IPS-NIHi11 (cell line): ENCODE measurements around the gene UBE2Q2.
"Not testable (repeated sequence)": the region's sequence is repeated elsewhere in the genome, so short reads cannot be mapped to it uniquely, and the experiment has no call there.

Experiments used
- DNase-seq: peaks from one replicate; pipeline ENCODE4 v3.0.0; 2012; ENCODE audit warnings: mixed read lengths, low spot score

UBE2Q2 gene

DNA sequence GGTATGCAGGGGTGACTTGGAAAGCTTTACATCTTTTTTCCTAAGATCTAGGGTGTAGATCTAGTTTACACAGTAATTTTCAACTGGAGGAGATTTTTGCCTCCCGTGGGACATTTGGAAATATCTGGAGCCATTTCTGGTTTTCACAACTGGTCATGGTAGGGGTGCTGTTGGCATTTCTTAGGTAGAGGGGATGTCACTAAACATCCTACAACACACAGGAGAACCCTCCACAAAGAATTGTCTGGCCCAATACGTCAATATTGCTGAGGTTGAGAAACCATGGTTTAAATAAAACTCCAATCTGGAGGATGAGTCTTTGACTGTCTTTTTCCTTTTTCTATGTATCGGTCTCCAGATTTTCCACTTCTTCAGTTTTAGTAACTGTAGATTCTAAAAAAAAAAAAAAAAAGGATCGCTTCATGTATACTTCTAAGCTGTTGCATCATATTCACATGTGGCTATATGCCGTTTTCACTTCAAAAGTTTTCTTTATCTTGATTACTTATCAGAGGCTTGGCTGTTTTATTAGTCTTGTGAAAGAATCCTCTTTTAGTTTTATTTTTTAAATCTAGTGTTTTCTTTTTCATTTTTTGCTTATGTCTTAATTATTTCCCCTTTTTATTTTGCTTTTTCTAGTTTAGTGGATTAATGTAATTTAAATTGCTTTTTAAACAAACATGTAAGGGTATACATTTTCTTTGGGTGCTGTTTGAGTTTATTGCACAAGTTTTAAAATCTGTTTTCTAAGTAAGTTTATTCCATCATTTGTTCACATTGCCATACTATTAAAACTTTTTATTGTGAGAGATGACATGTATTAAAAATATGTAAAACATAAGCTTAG lies 21.2 kb downstream of the UBE2Q2 start:
- no peak for DNase-seq

DNA sequence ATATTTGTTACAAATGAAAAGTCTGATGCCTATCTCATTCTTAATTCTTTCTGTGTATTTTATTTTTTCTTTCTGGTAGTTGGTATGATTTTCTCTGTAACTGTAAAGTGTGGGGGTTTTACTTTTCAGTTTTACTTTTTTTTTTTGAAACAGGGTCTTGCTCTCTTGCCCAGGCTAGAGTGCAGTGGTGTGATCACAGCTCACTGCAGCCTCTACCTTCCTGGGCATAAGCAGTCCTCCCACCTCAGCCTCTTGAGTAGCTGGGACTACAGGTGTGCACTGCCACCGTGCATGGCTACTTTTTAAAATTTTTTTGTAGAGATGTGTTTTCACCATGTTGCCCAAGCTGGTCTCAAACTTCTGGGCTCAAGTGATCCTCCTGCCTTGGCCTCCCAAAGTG lies 22.8 kb downstream of the UBE2Q2 start:
- not testable (repeated sequence) for DNase-seq

DNA sequence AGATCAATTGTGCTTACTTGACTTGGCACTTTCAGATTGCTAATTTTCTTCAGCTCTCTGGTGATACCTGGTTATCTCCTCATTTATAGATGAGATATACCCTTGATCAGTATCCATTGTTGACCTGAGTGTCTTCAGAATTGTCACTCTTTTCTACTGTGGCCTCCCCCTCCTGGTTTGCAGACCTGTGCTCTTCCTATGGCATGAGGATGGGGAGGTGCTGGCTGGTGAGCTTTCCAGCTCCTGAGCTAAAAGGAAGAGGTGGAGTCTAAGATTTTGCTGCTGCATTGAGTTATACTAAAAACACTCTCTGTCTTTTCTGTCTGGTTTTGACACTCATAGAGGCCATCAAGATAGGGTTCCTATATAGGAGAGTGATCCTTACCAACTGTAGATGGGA lies 23.7 kb downstream of the UBE2Q2 start:
- no peak for DNase-seq

DNA sequence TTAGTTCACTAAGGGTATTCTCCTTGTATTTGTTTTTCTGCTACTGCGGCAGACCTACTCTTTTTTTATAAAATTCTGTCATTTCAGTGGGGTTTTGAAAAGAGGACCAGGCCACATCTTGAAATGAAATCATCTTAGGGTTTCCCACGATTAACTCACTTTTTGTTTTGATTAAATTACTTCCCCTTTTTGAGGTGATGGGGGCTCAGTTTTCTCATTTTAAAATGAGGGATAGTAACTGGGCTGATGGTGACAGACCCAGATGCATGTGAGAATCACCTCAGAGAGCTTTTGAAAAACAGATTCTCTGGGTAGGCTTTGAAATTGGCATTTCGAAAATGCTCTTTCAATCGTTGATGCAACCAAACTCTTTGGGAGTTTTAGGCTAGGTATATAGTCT lies 24.2 kb downstream of the UBE2Q2 start:
- DNase-seq = no peak

DNA sequence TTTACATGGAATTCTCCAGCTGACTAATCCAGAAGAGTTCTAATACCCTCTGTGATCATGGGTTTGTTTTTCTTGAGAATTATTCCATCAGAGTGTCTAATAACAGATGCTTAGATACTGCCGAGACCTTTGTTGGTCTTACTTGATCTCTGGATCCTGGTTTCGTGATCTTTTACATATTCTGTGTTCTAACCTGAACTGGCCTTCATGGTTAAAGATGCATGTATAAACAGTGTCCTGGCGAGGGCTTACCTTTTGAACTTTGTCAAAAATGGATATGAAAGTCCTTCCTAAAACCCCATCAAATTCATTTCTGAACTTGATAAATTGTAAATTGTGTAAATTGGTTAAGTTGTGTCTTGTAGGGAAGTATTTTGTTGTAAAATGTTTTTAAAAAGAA lies 24.8 kb downstream of the UBE2Q2 start:
- no peak for DNase-seq

DNA sequence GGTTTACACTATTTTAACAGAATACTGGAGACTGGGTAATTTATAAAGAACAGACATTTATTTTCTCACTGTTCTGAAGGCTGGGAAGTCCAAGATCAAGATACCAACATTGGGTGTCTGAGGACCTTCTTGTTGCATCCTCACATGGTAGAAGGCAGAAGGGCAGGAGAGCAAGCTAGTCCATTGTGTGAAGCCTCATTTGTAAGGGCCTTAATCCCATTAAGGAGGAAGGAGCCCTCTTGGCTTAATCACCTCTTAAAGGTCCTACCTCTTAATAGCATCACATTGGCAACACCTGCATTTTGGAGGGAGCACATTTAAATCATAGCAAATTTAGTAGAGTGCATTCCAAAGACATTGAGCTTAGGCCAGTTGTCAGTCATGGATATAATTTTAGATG lies 26.2 kb downstream of the UBE2Q2 start:
- DNase-seq = no peak

DNA sequence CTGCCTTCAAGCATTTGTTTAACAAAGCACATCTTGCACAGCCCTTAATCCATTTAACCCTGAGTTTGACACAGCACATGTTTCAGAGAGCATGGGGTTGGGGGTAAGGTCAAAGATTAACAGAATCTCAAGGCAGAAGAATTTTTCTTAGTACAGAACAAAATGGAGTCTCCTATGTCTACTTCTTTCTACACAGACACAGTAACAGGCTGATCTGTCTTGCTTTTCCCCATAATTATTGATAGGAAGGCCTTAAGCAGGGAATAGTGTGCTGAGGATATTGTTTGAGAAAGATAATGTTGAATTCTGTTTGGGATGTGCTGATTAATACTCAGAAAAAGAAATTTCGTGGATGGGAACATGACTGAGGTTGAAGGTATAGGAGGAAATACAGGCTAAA lies 28.3 kb downstream of the UBE2Q2 start:
- not testable (repeated sequence) for DNase-seq

DNA sequence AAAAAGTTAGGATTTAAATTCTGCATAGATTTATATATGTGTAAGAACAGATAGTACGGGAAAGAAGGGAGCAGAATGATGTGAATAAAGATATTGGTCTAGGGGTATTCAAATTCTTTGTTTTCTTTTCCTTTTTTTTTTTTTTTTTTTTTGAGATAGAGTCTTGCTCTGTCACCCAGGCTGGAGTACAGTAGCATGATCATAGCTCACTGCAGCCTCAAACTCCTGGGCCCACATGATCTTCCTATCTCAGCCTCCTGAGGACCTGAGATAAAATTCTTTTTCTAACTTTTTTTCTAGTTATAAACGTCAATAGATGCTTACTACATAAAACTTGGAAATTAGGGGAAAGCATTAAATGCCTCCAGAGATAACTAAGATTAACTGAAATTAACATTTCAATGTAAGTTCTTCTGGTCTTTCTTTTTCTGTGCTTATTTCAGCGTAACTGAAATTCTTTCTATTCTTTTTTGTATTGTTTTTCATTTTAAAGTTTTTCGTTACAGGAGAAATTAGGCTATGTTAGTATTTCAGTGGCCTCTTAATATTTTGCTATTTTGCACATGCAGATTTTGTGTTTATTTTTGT lies 29.2 kb downstream of the UBE2Q2 start:
- no peak for DNase-seq

DNA sequence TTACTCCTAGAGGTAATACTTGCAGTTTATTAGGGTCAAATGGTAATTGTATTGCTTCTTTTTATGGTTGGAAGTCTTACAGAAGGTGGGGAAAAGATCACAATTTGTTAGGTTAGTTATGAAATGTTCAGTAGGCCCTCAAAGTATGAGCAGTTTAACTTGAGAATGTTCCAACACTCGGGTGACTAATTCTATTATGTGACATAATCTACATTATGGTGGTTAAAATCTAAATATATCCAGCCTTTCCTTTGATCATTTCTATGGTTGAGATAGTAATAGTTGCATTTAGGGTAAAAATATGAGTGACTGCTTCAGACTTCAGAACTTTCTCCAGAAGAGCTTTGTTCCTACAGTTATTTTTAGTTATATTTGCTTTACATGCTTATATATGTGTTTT lies 40.8 kb downstream of the UBE2Q2 start:
- DNase-seq = no peak

DNA sequence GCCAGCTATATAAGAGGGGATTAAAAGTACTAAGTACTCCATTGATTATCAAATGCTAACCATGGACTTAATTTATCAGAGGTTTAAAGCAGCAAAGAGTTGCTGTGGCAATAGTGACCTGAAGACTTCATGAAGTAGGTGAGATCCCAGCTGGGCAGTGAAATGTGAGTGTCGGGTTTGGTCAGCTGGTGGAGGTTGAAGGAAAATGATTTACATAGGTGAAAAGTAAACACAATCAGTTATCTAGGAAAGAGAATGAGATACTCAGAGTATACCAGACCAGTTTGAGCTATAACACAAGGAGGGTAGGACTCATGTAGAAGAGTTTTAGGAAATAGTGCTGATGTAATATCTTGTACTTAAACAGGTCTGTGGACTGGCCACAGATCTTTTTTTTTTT lies 43.9 kb downstream of the UBE2Q2 start:
- no peak for DNase-seq

DNA sequence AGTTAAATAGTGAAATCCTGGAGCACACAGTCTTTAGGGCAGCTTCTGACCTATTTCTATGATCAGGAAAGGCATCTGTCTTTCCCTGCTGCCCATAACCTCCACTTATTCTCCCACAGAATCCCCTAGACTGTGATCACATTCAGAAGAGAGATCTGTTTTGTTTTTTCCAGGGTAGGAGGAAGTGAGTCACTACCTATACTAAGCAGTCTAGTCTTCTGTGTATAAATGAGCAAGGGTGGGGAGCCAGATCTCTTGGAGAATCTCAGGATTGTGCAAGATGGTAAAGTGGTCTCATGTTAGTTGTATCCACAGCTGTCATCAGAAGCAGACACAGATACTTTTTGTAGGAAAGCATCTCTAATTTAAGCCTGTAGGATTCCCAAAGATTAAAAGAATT lies 48.6 kb downstream of the UBE2Q2 start:
- DNase-seq = no peak

DNA sequence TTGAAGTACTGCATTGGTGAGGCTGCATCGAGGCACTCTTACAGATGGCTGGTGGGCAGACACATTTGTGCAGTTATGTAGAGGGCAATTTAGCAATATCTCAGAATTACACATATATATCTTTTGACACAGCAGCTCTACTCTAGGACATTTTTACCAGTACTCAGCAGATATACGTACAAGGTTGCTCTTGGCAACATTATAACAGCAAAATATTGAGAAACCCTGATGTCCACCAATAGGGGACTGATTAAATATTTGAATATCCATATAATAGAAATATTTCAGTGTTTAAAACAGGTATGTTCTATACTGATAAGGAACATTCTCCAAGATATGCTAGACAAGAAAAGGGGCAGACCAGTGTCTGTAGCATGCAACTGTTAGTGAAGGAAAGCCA lies 52.5 kb downstream of the UBE2Q2 start:
- DNase-seq = no peak

DNA sequence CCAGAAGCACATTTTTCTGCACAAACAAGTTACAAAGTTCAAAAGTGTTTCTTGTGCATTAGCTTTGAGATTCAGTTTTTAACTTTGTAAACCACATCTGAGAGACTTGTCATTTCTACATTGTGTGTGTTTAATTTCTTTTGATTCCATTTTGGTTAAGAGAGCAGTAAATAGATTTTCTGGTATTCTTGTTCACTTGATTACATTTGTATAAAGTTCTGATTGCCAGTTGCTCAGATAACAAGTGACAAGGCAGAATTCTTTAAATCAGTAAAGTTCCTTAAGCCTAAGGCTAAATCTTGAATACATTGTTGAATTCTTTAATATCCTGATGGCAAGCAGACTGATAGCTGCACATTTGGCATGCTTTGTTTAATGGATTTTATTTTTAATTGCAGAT lies 57.3 kb downstream of the UBE2Q2 start:
- DNase-seq = no peak

DNA sequence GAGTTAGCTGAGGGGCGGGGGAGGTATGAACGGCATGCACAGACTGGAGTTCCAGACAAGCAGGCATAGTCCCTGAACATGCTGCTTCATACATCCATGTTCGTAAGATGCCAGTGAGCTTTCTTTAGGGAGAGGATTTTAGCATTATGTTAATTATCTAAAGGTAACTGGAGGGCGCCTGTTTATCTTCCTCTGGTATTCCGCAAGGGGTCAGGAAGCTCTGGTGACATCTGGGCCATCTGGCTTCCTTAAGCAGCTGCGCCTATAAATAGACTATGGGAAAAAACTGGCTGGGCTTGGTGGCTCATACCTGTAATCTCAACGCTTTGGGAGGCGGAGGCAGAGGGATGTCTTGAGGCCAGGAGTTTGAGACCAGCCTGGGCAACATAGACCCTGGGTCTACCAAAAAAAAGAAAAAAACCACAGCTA lies 58.9 kb downstream of the UBE2Q2 start:
- peak; percentile 20 for DNase-seq

DNA sequence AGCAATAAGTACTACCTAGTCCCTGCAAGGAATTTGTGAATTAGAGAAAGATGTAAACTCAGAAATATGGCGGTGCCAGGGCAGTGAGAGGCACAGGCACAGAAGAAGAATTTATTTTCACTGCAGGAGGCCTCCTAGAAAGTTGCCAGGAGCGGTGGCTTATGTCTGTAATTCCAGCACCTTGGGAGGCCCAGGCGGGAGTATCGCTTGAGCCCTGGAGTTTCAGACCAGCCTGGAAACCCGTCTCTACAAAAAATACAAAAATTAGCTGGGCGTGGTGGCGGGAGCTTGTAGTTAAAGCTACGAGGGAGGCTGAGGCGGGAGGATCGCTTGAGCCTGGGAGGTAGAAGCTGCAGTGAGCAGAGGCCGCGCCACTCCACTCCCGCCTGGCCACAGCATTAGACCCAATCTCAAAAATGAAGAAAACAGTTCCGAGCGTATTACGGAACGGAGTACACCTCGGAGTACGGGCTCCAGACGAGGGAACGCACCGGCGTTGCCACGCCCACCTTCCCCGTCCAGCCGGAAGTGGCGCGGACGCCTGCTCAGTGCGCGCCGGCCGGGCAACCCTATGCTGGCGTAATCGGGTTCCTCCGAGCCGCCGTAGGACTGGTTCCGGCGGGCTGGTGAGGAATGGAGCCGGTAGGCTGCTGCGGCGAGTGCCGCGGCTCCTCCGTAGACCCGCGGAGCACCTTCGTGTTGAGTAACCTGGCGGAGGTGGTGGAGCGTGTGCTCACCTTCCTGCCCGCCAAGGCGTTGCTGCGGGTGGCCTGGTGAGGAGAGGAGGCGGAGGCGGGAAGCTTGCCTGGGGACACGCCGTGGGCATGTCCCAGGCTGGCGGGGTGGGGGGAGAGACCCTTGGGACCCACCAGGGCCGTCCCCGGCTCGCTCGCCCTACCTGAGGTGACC lies 60.3 kb downstream of the UBE2Q2 start, which contains the start of gene FBXO22:
TSS of gene FBXO22 (plus strand) at position 548 of the 909 bp plus-strand sequence. CDS start at position 634, 86 bp downstream.
- DNase-seq = peak; percentile 90

DNA sequence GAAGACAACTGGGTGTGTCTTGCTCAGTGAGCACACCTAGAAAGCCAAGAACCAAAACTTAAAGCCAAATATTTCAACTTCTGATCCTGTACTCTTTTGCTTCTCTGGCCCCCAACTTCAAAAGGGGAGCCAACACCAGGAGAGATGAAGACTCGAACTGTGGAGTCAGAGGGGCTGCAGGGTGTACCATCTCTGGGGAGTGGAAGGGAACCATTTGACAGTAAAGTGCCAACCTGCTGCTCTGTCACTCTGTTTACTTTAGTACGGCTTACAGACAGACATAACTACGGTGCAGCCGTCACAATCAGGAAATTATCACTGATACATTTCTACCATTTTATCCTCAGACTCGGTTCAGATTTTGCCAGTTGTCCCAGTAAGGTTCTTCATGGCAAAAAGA lies 62.0 kb downstream of the UBE2Q2 start:
- DNase-seq = no peak

DNA sequence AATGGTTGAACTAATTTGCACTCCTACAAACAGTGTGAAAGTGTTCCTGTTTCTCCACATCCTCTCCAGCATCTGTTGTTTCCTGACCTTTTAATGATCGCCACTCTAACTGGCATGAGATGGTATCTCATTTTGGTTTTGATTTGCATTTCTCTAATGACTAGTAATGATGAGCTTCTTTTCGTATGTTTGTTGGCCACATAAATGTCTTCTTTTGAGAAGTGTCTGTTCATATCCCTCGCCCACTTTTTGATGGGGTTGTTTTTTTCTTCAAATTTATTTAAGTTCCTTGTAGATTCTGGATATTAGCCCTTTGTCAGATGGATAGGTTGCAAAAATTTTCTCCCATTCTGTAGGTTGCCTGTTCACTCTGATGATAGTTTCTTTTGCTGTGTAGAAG lies 67.1 kb downstream of the UBE2Q2 start:
- not testable (repeated sequence) for DNase-seq

DNA sequence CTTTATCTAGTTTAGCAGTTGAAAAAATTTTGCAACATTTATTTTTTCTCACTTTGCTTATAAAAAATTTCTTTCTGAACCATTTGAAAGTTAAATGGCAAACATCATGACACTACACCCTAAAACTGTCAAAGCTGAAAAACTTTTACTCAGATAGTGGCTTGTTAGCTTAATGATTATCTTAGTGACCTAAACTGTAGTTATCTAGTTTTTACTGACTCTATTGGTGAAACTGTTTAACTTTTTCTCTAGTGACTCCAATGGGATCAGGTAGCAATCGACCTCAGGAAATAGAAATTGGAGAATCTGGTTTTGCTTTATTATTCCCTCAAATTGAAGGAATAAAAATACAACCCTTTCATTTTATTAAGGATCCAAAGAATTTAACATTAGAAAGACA lies 73.7 kb downstream of the UBE2Q2 start:
- no peak for DNase-seq

DNA sequence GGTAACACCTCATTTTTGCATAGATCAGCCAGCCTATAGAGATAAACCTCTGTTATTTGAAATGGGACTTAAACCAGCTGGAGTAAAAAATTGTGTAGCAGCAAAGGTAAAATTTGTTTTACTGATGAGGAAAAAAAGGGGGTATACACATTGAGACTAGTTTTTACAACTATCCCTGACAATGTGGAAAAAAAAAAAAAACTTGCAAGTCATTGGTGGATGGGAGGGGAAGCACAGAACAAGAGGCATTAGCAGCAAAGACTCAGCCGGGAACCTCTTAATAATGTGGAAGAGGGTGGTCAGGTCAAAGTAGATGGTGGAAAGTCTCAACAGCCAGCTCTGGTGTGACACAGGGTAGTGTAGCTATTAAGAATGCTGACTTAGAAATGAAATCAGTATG lies 74.9 kb downstream of the UBE2Q2 start:
- DNase-seq = no peak

DNA sequence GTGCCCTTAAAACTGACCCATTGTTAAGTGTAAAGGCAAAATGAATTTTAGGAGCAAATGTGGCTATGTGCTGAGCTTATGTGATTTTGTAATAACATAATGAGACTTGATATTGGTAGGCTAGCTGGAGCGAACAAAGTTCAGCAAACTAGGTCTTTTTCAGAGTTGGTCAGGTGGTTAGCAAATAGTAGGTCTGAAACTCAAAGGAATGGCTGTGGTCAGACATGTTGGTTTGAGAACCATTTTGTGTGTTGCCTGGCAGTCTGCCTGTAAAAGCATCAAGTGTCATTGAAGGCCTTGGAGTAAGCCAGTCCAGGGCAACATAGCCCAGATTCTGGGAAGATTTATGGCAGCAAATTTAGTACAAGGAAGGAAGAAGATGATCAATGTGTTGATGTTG lies 76.8 kb downstream of the UBE2Q2 start:
- no peak for DNase-seq

DNA sequence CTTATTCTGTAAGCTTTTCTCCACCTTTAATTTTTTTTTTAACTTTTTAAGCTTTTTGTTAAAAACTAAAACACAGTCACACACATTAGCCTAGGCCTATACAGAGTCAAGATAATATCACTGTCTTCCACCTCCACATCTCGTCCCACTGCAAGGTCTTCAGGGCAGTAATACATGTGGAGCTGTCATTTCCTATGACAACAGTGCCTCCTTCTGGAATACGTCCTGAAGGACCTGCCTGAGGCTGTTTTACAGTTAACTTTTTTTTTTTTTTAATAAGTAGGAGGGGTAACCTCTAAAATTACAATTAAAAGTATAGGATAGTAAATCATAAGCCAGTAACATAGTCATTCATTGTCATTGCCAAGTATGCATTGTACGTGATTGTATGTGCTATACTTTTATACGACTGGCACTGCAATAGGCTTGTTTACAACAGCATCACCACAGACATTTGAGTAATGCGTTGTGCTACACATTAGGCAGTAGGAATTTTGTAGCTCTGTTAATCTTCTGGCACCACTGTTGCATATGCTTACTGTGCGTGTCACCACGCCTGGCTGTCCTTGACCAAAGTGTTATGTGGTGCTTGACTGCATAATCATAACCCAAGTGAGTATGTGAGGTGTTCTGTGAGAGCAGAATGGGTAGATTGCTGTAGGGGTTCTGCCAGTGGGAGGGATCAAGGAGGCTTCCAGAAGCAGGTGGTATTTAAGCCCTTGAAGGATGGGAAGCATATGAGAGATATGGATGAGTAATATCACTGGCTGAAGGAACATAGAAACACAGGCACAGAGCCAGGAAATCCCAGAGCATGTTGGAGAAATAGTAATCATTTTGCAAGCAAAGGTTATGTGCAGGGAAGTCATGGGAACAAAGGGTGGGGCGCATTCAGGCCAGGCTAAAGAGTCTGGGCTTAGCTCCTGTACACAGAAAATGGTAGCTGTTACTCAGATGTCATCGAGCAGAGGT lies 78.8 kb downstream of the UBE2Q2 start:
- DNase-seq = peak; percentile 18
